ENCODE measurements around the gene DRICH1. TPM values are rescaled to one million over a fixed set of nuclear protein-coding genes. Genes with fewer than 3 reads are reported as not detected.

DRICH1 gene
- total RNA-seq, 2 experiments from 2014 or later = 0.41 to 0.65 TPM

DNA sequence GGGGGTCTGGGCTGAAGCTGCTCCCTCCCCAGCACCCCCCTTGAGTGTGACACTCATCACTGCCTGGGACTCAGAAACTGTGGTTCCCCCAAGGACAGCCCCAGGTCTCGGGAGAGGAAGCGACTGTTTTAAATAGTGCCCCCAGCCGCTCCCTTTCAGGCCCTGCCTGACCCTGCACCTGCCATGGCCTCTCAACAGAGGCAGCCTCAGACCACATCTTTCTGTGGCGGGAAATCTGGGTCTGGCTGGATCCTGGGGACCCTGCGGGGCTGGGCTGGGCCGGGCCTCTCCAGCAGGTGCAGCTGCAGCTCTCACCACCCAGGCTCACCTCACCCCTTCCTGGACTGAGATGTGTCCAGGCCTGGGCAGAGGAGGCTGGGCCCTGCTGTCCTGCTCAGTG, 48.3 kb downstream of the DRICH1 start:
- Mint-ChIP-seq H3K4me3 (no peak overlapping the region), H3K9me3 (ENCODE audit: low read depth) (no peaks in the 10 kb centered on the region), H3K4me1 (no peaks in the 10 kb centered on the region), H3K36me3 (ENCODE audit: low read depth) (no peaks in the 10 kb centered on the region), H3K27ac (no peak overlapping the region), H3K27me3 (peaks cover 14% of the 10 kb centered on the region)
- ATAC-seq = no peak
- ChIA-PET CTCF (interaction anchor here (0.6 kb wide), 1 partner anchor 193 kb away, joined by 3 read pairs; no protein-coding TSS in a partner anchor), POLR2A (no interaction called here)
- no peak for DNase-seq
- intact Hi-C loops (cut with DNase I, micrococcal nuclease) = no loop called here

GRCh38 chr22:23583153-23583552, 49.0 kb downstream of the DRICH1 start:
- POLR2A ChIA-PET = no interaction called here
- DNase-seq (no peak), ATAC-seq (no peak)
- Mint-ChIP-seq H3K36me3 (ENCODE audit: low read depth) (no peaks in the 10 kb centered on the region), H3K27ac (no peak overlapping the region), H3K4me1 (no peaks in the 10 kb centered on the region), H3K27me3 (peaks cover 18% of the 10 kb centered on the region), H3K9me3 (ENCODE audit: low read depth) (no peaks in the 10 kb centered on the region), H3K4me3 (no peak overlapping the region)
- CTCF ChIA-PET = interaction anchor here (1.2 kb wide), 1 partner anchor 8 kb away, joined by 4 read pairs; no protein-coding TSS in a partner anchor
- intact Hi-C loops (cut with DNase I, micrococcal nuclease) = no loop called here

DNA sequence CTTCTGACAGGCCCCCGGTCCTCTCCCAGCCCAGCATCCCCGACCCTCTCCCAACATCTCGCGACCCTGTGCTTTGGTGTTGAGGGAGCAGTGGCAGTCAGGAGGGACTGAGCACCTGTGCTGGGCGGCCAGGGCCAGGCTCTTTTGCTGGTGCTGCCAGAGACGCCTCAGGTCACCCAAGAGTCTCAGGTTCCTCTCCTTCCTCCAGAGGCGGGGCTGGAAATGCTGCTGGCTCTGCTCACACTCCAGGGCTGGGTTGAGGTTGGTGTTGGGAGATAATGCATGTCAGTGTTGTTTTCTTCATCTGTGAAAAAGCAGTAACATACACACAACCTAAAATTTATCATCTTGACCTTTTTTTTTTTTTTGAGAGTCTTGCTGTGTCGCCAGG, 50.9 kb downstream of the DRICH1 start:
- Mint-ChIP-seq H3K4me1 (peaks cover 2% of the 10 kb centered on the region), H3K36me3 (ENCODE audit: low read depth) (no peaks in the 10 kb centered on the region), H3K9me3 (ENCODE audit: low read depth) (no peaks in the 10 kb centered on the region), H3K27ac (no peak overlapping the region), H3K27me3 (peaks cover 28% of the 10 kb centered on the region), H3K4me3 (no peak overlapping the region)
- DNase-seq = no peak
- intact Hi-C loops (cut with DNase I, micrococcal nuclease) = no loop called here
- POLR2A ChIA-PET = interaction anchor here (0.7 kb wide), 1 partner anchor 1583 kb away, joined by 7 read pairs; no protein-coding TSS in a partner anchor
- no peak for ATAC-seq
- CTCF ChIA-PET = interaction anchor here (0.6 kb wide), 1 partner anchor 512 kb away, joined by 4 read pairs; no protein-coding TSS in a partner anchor

DNA sequence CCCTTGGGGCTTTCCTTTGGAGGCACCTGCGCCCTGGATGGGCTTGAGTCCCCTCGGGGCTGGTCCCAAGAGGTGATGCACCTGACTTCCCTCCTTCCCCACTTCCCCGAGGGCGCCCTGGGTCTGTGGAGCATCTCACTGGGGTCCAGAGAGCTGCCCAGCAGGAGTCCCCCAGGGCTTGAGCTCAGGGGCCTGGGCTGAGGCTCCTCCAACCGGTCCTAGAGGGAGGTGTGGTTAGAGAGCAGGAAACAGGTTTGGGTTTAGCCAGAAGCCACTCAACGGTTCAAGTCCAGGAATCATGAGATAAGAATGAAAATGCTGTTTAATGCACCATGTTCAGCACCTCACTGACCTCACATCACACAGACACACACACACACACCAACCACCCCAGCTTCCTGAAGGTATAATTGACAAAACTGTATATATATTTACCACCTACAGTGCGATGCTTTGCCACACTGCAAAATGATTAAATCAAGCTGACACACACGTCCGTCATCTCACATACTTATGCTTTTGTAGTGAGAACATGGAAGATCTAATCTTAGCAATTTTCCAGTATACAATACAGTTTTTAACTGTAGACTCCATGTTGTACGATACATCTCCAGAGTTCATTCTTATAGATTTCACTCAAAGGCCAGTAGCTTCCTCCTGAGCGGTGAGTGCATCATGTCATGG, 51.4 kb downstream of the DRICH1 start:
- intact Hi-C loops (cut with DNase I, micrococcal nuclease) = no loop called here
- no peak overlapping the region for H3K27ac Mint-ChIP-seq
- H3K9me3 Mint-ChIP-seq (ENCODE audit: low read depth) = no peaks in the 10 kb centered on the region
- no peak for ATAC-seq
- CTCF ChIA-PET = interaction anchor here (1.0 kb wide), 1 partner anchor 11 kb away, joined by 5 read pairs; no protein-coding TSS in a partner anchor
- no peak for DNase-seq
- H3K4me1 Mint-ChIP-seq = peaks cover 2% of the 10 kb centered on the region
- H3K36me3 Mint-ChIP-seq (ENCODE audit: low read depth) = no peaks in the 10 kb centered on the region
- POLR2A ChIA-PET = no interaction called here
- H3K4me3 Mint-ChIP-seq = no peak overlapping the region
- peaks cover 32% of the 10 kb centered on the region for H3K27me3 Mint-ChIP-seq

- Mint-ChIP-seq H3K36me3 (ENCODE audit: low read depth) (no peaks in the 10 kb centered on the region), H3K9me3 (ENCODE audit: low read depth) (no peaks in the 10 kb centered on the region), H3K4me3 (no peak within 1 kb of the TSS), H3K4me1 (peaks cover 2% of the 10 kb centered on the region), H3K27me3 (peaks cover 35% of the 10 kb centered on the region), H3K27ac (no peak within 1 kb of the TSS)
- no peak for DNase-seq
- intact Hi-C loops (cut with DNase I, micrococcal nuclease) = loop anchor here in 1 of 2 experiments (10.0 kb wide), 1 partner anchor 1735 kb away; no protein-coding TSS in a partner anchor
- POLR2A ChIA-PET = no interaction called here
- CTCF ChIA-PET = interaction anchor here (1.0 kb wide), 1 partner anchor 11 kb away, joined by 5 read pairs; no protein-coding TSS in a partner anchor
- no peak for ATAC-seq
Measured at GRCh38 chr22:23579870-23580575, 52.1 kb downstream of the DRICH1 start, which contains the start of gene IGLL1. Gene IGLL1, minus strand, starts transcription at chr22:23580290. Its CDS starts 100 bp downstream, at chr22:23580190.

GRCh38 chr22:23579280-23579679, 52.8 kb downstream of the DRICH1 start:
- CTCF ChIA-PET = interaction anchor here (0.6 to 0.8 kb wide), 2 partner anchors 11 to 95 kb away, joined by 3 to 5 read pairs; no protein-coding TSS in a partner anchor

GRCh38 chr22:23578306-23578705, 53.8 kb downstream of the DRICH1 start:
- Mint-ChIP-seq H3K9me3 (ENCODE audit: low read depth) (no peaks in the 10 kb centered on the region), H3K27ac (no peak overlapping the region), H3K36me3 (ENCODE audit: low read depth) (no peaks in the 10 kb centered on the region), H3K27me3 (peaks cover 33% of the 10 kb centered on the region), H3K4me3 (no peak overlapping the region), H3K4me1 (peaks cover 2% of the 10 kb centered on the region)
- intact Hi-C loops (cut with DNase I, micrococcal nuclease) = loop anchor here in 1 of 2 experiments (10.0 kb wide), 1 partner anchor 1736 kb away; no protein-coding TSS in a partner anchor
- ATAC-seq (no peak), DNase-seq (no peak)
- POLR2A ChIA-PET = no interaction called here
- CTCF ChIA-PET = interaction anchor here (0.8 kb wide), 1 partner anchor 94 kb away, joined by 3 read pairs; no protein-coding TSS in a partner anchor

More at GRCh38 chr22:23579280-23579679, 52.8 kb downstream of the DRICH1 start:
- DNase-seq = no peak
- no peaks in the 10 kb centered on the region for H3K36me3 Mint-ChIP-seq (ENCODE audit: low read depth)
- no peaks in the 10 kb centered on the region for H3K9me3 Mint-ChIP-seq (ENCODE audit: low read depth)
- H3K27ac Mint-ChIP-seq = no peak overlapping the region
- no peak overlapping the region for H3K4me3 Mint-ChIP-seq
- H3K4me1 Mint-ChIP-seq = peaks cover 2% of the 10 kb centered on the region
- POLR2A ChIA-PET = no interaction called here
- peaks cover 35% of the 10 kb centered on the region for H3K27me3 Mint-ChIP-seq
- intact Hi-C loops (cut with DNase I, micrococcal nuclease) = loop anchor here in 1 of 2 experiments (10.0 kb wide), 1 partner anchor 1736 kb away; no protein-coding TSS in a partner anchor
- no peak for ATAC-seq

- no peak for ATAC-seq
Measured at GRCh38 chr22:23576681-23577080, 55.4 kb downstream of the DRICH1 start.

DNA sequence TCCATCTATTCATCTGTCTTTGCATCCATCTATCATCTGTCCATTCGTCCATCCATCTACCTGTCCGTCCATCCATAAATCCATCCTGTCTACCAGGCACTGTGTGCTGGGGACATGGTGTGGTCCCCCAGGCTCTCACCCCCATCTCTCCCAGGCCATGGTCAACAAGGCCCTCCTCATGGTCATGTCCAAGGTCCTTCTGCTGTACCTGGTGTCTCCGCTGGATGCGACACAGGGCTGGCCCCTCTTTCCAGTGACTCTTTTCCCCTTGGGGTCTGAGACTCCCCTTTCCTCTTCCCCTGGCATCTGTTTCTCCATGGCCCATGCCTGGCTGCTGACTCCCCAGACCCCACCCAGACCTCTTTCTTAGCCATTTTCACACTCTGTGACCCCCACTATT, 56.5 kb downstream of the DRICH1 start:
- Mint-ChIP-seq H3K4me1 (peaks cover 2% of the 10 kb centered on the region), H3K27ac (no peak overlapping the region), H3K9me3 (ENCODE audit: low read depth) (peaks cover 4% of the 10 kb centered on the region), H3K27me3 (peaks cover 28% of the 10 kb centered on the region), H3K36me3 (ENCODE audit: low read depth) (no peaks in the 10 kb centered on the region), H3K4me3 (no peak overlapping the region)
- POLR2A ChIA-PET = no interaction called here
- ATAC-seq (no peak), DNase-seq (no peak)
- intact Hi-C loops (cut with DNase I, micrococcal nuclease) = loop anchor here in 1 of 2 experiments (10.0 kb wide), 1 partner anchor 1739 kb away; no protein-coding TSS in a partner anchor
- CTCF ChIA-PET = interaction anchor here (0.6 kb wide), 1 partner anchor 8 kb away, joined by 3 read pairs; no protein-coding TSS in a partner anchor

More at GRCh38 chr22:23576681-23577080, 55.4 kb downstream of the DRICH1 start:
- intact Hi-C loops (cut with DNase I, micrococcal nuclease) = loop anchor here in 1 of 2 experiments (10.0 kb wide), 1 partner anchor 1738 kb away; no protein-coding TSS in a partner anchor
- H3K36me3 Mint-ChIP-seq (ENCODE audit: low read depth) = no peaks in the 10 kb centered on the region
- no peak for DNase-seq
- POLR2A ChIA-PET = no interaction called here
- peaks cover 4% of the 10 kb centered on the region for H3K9me3 Mint-ChIP-seq (ENCODE audit: low read depth)
- H3K4me3 Mint-ChIP-seq = no peak overlapping the region
- peaks cover 32% of the 10 kb centered on the region for H3K27me3 Mint-ChIP-seq
- no peak overlapping the region for H3K27ac Mint-ChIP-seq
- H3K4me1 Mint-ChIP-seq = peaks cover 2% of the 10 kb centered on the region
- CTCF ChIA-PET = no interaction called here

DNA sequence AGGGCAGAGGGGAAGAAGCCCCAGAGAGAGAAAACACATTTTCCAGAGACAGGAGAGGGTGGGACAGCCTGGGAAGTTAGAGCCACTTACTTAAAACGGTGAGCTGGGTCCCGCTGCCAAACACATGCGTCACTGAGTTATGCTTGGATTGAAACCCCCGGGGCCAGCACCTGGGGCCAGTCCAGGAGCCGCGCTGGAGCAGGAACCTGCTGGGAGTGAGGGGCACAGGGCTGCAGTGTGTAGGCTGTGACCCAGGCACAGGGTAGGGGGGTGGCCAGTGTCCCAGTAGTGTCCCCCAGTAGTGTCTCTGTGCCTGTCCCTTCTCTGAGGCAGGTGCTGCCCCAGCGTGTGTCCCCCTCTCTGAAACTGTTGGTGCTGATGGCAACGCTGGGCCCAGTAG, 57.2 kb downstream of the DRICH1 start:
- no peaks in the 10 kb centered on the region for H3K36me3 Mint-ChIP-seq (ENCODE audit: low read depth)
- peaks cover 4% of the 10 kb centered on the region for H3K9me3 Mint-ChIP-seq (ENCODE audit: low read depth)
- ATAC-seq = no peak
- no peak for DNase-seq
- no peak overlapping the region for H3K4me3 Mint-ChIP-seq
- ChIA-PET POLR2A (no interaction called here), CTCF (no interaction called here)
- peaks cover 28% of the 10 kb centered on the region for H3K27me3 Mint-ChIP-seq
- intact Hi-C loops (cut with DNase I, micrococcal nuclease) = loop anchor here in 1 of 2 experiments (10.0 kb wide), 1 partner anchor 1740 kb away; no protein-coding TSS in a partner anchor
- peaks cover 2% of the 10 kb centered on the region for H3K4me1 Mint-ChIP-seq
- H3K27ac Mint-ChIP-seq = no peak overlapping the region

- intact Hi-C loops (cut with DNase I, micrococcal nuclease) = loop anchor here in 1 of 2 experiments (10.0 kb wide), 1 partner anchor 1740 kb away; no protein-coding TSS in a partner anchor
- ChIA-PET POLR2A (no interaction called here), CTCF (no interaction called here)
- Mint-ChIP-seq H3K4me1 (peaks cover 2% of the 10 kb centered on the region), H3K4me3 (no peak overlapping the region), H3K27me3 (peaks cover 26% of the 10 kb centered on the region), H3K36me3 (ENCODE audit: low read depth) (no peaks in the 10 kb centered on the region), H3K27ac (no peak overlapping the region), H3K9me3 (ENCODE audit: low read depth) (peaks cover 4% of the 10 kb centered on the region)
- DNase-seq = no peak
- ATAC-seq = no peak
Measured at GRCh38 chr22:23574371-23574811, 57.7 kb downstream of the DRICH1 start.
